Measurements from ENCODE around the gene ANO1. TPM values are rescaled to one million over a fixed set of nuclear protein-coding genes. Genes with fewer than 3 reads are reported as not detected.

ANO1 gene
- polyA plus RNA-seq, 3 donors: not detected

DNA sequence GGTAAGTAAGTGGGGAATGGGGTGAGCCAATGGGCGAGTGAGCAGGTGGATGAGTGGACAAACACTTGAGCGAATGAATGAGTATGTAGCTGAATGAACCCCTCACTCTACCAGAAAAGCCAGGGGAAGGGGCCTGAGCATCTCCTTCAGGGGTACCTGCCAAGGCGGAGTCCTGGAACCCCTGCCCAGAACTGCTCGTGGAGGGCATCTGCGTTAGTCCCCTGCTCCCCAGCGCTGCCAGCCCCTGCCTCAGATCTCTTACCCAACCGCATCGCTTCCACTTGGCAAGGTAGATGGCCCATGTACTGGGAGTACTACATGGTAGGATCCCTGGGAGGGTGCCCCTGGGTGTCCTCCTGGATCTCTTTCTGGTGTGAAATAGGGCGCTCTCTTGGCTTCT is 7.4 kb upstream of the ANO1 start:
- Mint-ChIP-seq H3K36me3 (no peaks in the 10 kb centered on the region), H3K27me3 (ENCODE audit: low read depth in 3 of 3) (peaks cover 34 to 57% (median 56%) of the 10 kb centered on the region in 3 donors), H3K4me1 (no peaks in the 10 kb centered on the region), H3K27ac (no peak overlapping the region), H3K9me3 (peaks cover 0 to 8% (median 0%) of the 10 kb centered on the region in 7 donors), H3K4me3 (no peak overlapping the region)
- intact Hi-C loops (cut with micrococcal nuclease): no loop called here
- no peak overlapping the region for H2AFZ ChIP-seq (ENCODE audit: insufficient read depth, low read depth, low read length, poor library complexity, severe bottlenecking)
- no peak overlapping the region for H3K27ac ChIP-seq (ENCODE audit: low read depth in 1 of 2, low read length in 2 of 2)
- no peak for DNase-seq
- whole genome bisulfite sequencing (ENCODE audit: insufficient coverage): 98% methylated on average over 6 of the region's 9 CpGs
- H3K27me3 ChIP-seq (ENCODE audit: control insufficient read depth in 2 of 2, insufficient read depth in 2 of 2, low read length in 2 of 2): peaks cover 17 to 45% of the 10 kb centered on the region in 2 donors
- H3K4me3 ChIP-seq (replicated peaks in 1 of 3; ENCODE audit: low read depth in 2 of 3, low read length in 3 of 3): no peak overlapping the region
- no peak overlapping the region for H3K4me2 ChIP-seq (replicated peaks; ENCODE audit: extremely low read depth, low read length, poor library complexity, severe bottlenecking)
- no peaks in the 10 kb centered on the region for H3K79me2 ChIP-seq (ENCODE audit: insufficient read depth, low read length)
- H3K9me3 ChIP-seq (replicated peaks in 1 of 2; ENCODE audit: control insufficient read depth in 1 of 2, insufficient read depth in 1 of 2, low read length in 2 of 2): peaks cover 0 to 7% of the 10 kb centered on the region in 2 donors
- TF ChIP-seq, protein P1, sequence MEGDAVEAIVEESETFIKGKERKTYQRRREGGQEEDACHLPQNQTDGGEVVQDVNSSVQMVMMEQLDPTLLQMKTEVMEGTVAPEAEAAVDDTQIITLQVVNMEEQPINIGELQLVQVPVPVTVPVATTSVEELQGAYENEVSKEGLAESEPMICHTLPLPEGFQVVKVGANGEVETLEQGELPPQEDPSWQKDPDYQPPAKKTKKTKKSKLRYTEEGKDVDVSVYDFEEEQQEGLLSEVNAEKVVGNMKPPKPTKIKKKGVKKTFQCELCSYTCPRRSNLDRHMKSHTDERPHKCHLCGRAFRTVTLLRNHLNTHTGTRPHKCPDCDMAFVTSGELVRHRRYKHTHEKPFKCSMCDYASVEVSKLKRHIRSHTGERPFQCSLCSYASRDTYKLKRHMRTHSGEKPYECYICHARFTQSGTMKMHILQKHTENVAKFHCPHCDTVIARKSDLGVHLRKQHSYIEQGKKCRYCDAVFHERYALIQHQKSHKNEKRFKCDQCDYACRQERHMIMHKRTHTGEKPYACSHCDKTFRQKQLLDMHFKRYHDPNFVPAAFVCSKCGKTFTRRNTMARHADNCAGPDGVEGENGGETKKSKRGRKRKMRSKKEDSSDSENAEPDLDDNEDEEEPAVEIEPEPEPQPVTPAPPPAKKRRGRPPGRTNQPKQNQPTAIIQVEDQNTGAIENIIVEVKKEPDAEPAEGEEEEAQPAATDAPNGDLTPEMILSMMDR (IDR thresholded peaks at IDR 0.05): no peak
- H3K4me1 ChIP-seq (ENCODE audit: control insufficient read depth in 1 of 2, insufficient read depth in 2 of 2, low read length in 2 of 2): no peaks in the 10 kb centered on the region
- no peaks in the 10 kb centered on the region for H3K36me3 ChIP-seq (replicated peaks in 1 of 2; ENCODE audit: control insufficient read depth in 1 of 2, insufficient read depth in 2 of 2, low read length in 2 of 2)
- H4K20me1 ChIP-seq (ENCODE audit: insufficient read depth, low read length): no peaks in the 10 kb centered on the region
- no peak overlapping the region for H3K9ac ChIP-seq (ENCODE audit: insufficient read depth, low read length, poor library complexity, severe bottlenecking)

DNA sequence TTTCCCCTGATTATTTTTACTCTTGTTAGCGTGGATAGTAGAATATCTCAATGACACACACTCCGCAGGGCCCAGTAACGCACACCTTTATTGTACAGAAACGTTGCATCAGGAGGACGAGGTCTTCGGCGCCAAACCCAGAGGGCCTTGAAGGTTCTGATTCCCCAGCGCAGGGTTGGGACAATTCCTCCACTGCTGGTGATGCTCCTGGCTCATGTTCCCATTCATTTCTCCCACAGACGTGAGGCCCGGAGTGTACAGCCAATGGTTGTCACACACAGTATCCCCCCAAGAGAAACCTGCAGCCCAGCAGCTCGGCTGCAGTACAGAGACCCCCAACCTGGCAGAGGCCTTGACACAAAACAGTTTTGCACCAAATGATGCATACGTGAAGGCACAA is 6.1 kb upstream of the ANO1 start:
- intact Hi-C loops (cut with micrococcal nuclease): no loop called here
- peaks cover 40 to 68% (median 65%) of the 10 kb centered on the region in 3 donors for H3K27me3 Mint-ChIP-seq (ENCODE audit: low read depth in 3 of 3)

More for the DNA sequence above, 6.1 kb upstream of the ANO1 start:
- H3K9me3 Mint-ChIP-seq: peaks cover 0 to 8% (median 0%) of the 10 kb centered on the region in 7 donors
- H3K4me1 ChIP-seq (ENCODE audit: control insufficient read depth in 1 of 2, insufficient read depth in 2 of 2, low read length in 2 of 2): no peaks in the 10 kb centered on the region
- peak overlapping the region in 1 of 2 donors; percentile 61 for H3K4me3 Mint-ChIP-seq
- DNase-seq: no peak
- H2AFZ ChIP-seq (ENCODE audit: insufficient read depth, low read depth, low read length, poor library complexity, severe bottlenecking): no peak overlapping the region
- H3K9ac ChIP-seq (ENCODE audit: insufficient read depth, low read length, poor library complexity, severe bottlenecking): no peak overlapping the region
- no peak overlapping the region for H3K27ac ChIP-seq (ENCODE audit: low read depth in 1 of 2, low read length in 2 of 2)
- H4K20me1 ChIP-seq (ENCODE audit: insufficient read depth, low read length): no peaks in the 10 kb centered on the region
- peaks cover 17 to 57% of the 10 kb centered on the region in 2 donors for H3K27me3 ChIP-seq (ENCODE audit: control insufficient read depth in 2 of 2, insufficient read depth in 2 of 2, low read length in 2 of 2)
- no peak overlapping the region for H3K4me3 ChIP-seq (replicated peaks in 1 of 3; ENCODE audit: low read depth in 2 of 3, low read length in 3 of 3)
- TF ChIP-seq, protein P1 (IDR thresholded peaks at IDR 0.05): no peak
- H3K36me3 ChIP-seq (replicated peaks in 1 of 2; ENCODE audit: control insufficient read depth in 1 of 2, insufficient read depth in 2 of 2, low read length in 2 of 2): no peaks in the 10 kb centered on the region
- no peaks in the 10 kb centered on the region for H3K79me2 ChIP-seq (ENCODE audit: insufficient read depth, low read length)
- no peak overlapping the region for H3K27ac Mint-ChIP-seq
- WGBS (ENCODE audit: insufficient coverage): 85% methylated on average over 9 of the region's 12 CpGs
- H3K36me3 Mint-ChIP-seq: no peaks in the 10 kb centered on the region
- H3K4me1 Mint-ChIP-seq: no peaks in the 10 kb centered on the region
- no peak overlapping the region for H3K4me2 ChIP-seq (replicated peaks; ENCODE audit: extremely low read depth, low read length, poor library complexity, severe bottlenecking)
- peaks cover 0 to 7% of the 10 kb centered on the region in 2 donors for H3K9me3 ChIP-seq (replicated peaks in 1 of 2; ENCODE audit: control insufficient read depth in 1 of 2, insufficient read depth in 1 of 2, low read length in 2 of 2)
